Sigmoid colon (tissue), 4 donors: ENCODE results near the gene PPIL6.

ENCODE experiments used
- POLR2A ChIP-seq, 2 donors: fragments of 450-650 bp; IDR thresholded peaks; one replicate each; pipeline ENCODE4 v1.6.1; 2016; ENCODE audit warnings: antibody characterized with exemption in 2 of 2, mild to moderate bottlenecking in 2 of 2, moderate library complexity in 2 of 2
- POLR2AphosphoS5 ChIP-seq, 4 donors: sonication (generic); formaldehyde crosslinking; IDR thresholded peaks; one replicate each; pipeline ENCODE4 v1.6.1; 2017; ENCODE audit warnings: antibody characterized with exemption in 4 of 4
- TF ChIP-seq, protein P1 (sequence below), 4 experiments: fragments of 450-650 bp in 3 of 4; fragments of 200-600 bp in 1 of 4; IDR thresholded peaks; one replicate each; pipeline ENCODE4 v1.5.1; 2016 to 2019; ENCODE audit warnings: antibody characterized with exemption in 4 of 4, mild to moderate bottlenecking in 3 of 4, moderate library complexity in 2 of 4

DNA sequence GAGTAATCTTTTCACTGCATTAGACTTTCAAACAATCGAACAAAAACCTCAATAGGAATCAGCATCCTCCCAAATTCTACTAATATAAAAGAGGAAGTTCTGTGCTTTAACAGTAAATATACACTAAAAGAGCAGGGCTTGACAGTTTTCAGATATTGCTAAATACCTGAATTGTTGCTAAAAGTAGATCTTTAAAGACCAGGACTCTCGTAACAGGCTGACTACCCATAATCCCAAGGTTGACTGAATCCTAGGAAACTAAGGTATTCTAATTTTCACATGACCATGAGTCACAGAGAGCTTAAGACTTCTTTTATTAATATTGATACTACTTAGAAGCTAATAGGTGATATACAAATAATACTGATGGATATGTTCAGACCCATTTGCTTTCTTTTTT lies 68.3 kb downstream of the PPIL6 start:
- TF ChIP-seq, protein P1, sequence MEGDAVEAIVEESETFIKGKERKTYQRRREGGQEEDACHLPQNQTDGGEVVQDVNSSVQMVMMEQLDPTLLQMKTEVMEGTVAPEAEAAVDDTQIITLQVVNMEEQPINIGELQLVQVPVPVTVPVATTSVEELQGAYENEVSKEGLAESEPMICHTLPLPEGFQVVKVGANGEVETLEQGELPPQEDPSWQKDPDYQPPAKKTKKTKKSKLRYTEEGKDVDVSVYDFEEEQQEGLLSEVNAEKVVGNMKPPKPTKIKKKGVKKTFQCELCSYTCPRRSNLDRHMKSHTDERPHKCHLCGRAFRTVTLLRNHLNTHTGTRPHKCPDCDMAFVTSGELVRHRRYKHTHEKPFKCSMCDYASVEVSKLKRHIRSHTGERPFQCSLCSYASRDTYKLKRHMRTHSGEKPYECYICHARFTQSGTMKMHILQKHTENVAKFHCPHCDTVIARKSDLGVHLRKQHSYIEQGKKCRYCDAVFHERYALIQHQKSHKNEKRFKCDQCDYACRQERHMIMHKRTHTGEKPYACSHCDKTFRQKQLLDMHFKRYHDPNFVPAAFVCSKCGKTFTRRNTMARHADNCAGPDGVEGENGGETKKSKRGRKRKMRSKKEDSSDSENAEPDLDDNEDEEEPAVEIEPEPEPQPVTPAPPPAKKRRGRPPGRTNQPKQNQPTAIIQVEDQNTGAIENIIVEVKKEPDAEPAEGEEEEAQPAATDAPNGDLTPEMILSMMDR (IDR thresholded peaks at IDR 0.05): no peak
- TF ChIP-seq POLR2A (IDR thresholded peaks at IDR 0.05) (no peak), POLR2AphosphoS5 (IDR thresholded peaks at IDR 0.05) (no peak)
